ENCODE data around the gene EPB41L4A.

The EPB41L4A gene

DNA sequence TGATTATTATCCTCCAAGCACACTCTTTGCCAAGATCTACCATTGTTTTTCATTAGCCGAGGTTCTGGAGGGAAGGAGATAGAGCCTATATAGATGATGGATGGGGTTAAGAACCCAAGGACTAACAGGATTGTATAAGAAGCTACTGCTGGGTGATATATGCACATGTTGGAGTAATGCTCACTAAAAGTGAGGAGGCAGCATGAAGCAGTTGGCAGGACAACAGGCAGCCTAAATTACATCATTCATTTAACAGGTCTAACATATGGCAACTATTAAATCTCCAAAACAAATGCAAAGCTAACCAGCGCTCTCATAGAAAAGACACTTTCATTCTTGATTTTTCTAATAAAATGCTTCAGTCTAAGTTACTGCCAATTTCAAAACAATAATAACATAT is 293.2 kb downstream of the EPB41L4A start:
- H3K36me3 Mint-ChIP-seq: no peaks in the 10 kb centered on the region
- DNase-seq (no peak), ATAC-seq (replicated peaks) (no peak)
- H3K27ac Mint-ChIP-seq: no peak overlapping the region
- H3K27me3 Mint-ChIP-seq: peaks cover 5 to 6% of the 10 kb centered on the region in 2 donors
- H3K4me1 Mint-ChIP-seq: peaks cover 0 to 4% of the 10 kb centered on the region in 2 donors
- H3K4me3 Mint-ChIP-seq: no peak overlapping the region
- peaks cover 0 to 2% of the 10 kb centered on the region in 2 donors for H3K9me3 Mint-ChIP-seq

DNA sequence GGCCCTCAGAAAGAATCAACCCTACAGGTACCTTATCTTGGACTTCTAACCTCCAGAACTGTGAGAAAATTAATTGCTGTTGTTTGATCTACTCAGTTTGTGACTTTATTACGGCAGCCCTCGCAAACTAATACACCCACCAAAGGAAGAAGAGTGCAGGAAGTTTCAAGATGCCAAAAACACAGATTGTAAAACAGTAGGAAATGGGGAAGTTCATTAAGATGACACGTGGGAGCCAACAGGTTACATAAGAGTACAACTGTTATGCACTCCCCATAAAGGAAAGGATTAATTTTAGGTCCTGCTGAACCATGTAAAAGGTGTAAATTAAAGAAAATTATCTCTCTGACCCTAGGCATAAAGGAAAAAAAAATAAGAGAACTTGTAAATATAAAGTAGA is 294.3 kb downstream of the EPB41L4A start:
- Mint-ChIP-seq H3K36me3 (no peaks in the 10 kb centered on the region), H3K27ac (no peak overlapping the region), H3K9me3 (peaks cover 0 to 9% of the 10 kb centered on the region in 2 donors), H3K4me3 (no peak overlapping the region), H3K27me3 (peaks cover 5 to 6% of the 10 kb centered on the region in 2 donors), H3K4me1 (peaks cover 3 to 11% of the 10 kb centered on the region in 2 donors)
- ATAC-seq (replicated peaks) (no peak), DNase-seq (no peak)

DNA sequence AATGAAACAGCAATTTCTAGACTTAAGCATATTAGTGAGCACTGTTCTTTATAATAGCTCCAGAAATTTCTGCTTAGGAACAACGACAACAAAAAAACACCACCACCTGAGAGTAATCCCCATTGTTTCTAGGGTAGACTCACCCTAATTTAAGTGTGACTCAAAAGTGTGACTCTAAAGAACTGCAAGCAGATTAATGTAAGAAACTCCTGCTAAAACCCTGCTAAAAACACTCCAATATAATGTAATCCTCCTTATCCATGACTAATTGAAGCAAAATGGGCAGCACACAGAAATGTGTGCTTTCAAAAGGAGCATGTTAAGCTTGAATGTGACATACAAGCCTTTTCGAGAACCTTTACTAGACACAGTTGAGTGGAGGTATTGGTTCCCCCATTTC is 296.0 kb downstream of the EPB41L4A start:
- Mint-ChIP-seq H3K4me3 (no peak overlapping the region), H3K36me3 (no peaks in the 10 kb centered on the region), H3K27ac (no peak overlapping the region), H3K9me3 (peaks cover 0 to 9% of the 10 kb centered on the region in 2 donors), H3K27me3 (peaks cover 6 to 9% of the 10 kb centered on the region in 2 donors), H3K4me1 (peaks cover 8 to 21% of the 10 kb centered on the region in 2 donors)
- DNase-seq: no peak
- ATAC-seq (replicated peaks): no peak

DNA sequence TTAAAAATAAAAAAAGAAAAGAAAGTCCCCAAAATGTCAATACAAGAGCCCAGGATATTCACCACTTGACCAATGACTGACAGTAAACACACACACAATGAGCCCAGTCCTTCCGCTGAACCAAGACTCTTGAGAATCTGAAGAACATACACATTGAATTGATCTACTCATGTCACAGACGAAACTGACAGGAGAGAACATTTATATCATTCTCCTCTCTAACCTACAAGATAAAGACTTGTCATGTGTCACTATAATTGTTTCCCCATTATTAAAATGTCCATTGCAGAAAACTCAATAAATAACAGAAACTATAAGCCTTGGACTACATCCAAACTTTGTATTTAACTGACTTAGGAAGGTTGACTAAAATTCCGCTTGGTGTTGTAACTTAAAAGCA is 296.7 kb downstream of the EPB41L4A start:
- DNase-seq (no peak), ATAC-seq (replicated peaks) (no peak)
- H3K4me3 Mint-ChIP-seq: no peak overlapping the region
- no peaks in the 10 kb centered on the region for H3K36me3 Mint-ChIP-seq
- peaks cover 0 to 9% of the 10 kb centered on the region in 2 donors for H3K9me3 Mint-ChIP-seq
- peaks cover 6 to 9% of the 10 kb centered on the region in 2 donors for H3K27me3 Mint-ChIP-seq
- no peak overlapping the region for H3K27ac Mint-ChIP-seq
- peaks cover 8 to 21% of the 10 kb centered on the region in 2 donors for H3K4me1 Mint-ChIP-seq

DNA sequence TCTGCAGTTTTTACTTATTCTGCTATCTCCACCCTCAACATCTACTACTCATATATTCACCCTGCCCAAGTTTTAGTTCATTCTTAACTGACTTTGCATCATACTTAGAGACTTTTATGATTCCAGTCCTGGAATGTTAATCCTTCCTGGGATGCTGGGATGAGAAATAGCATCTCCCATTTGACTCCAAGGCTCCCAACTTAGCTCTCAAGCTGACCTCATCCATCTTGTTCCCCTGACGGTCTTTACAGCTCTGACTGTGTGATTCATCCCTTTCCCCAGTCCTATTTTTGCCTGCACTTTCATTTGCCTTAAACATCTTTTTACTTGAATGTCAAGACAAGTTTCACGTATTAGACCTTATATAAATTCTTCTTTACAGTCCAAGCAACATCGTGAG is 297.8 kb downstream of the EPB41L4A start:
- H3K27ac Mint-ChIP-seq: no peak overlapping the region
- no peak for ATAC-seq (replicated peaks)

DNA sequence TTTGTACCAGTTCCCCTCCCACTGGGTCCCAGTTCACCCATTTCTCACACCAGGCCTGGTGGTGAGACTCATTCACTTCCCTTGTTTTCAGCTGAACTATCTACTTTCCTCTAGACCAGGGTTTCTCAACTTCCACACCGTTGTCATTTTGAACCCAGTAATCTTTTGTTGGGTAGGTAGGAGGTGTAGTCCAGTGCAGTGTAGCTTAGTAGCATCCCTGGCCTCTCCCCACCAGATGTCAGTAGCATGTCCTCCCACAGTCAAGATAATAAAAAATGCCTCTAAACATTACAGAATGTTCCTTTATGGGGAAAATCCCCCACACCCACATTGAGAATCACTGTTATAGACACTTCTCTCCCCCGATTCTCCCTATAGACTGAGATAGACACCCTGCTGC is 299.1 kb downstream of the EPB41L4A start:
- H3K27me3 Mint-ChIP-seq: peaks cover 6 to 9% of the 10 kb centered on the region in 2 donors
- H3K36me3 Mint-ChIP-seq: no peaks in the 10 kb centered on the region
- peaks cover 0 to 9% of the 10 kb centered on the region in 2 donors for H3K9me3 Mint-ChIP-seq
- peaks cover 8 to 21% of the 10 kb centered on the region in 2 donors for H3K4me1 Mint-ChIP-seq
- ATAC-seq (replicated peaks) (peak; percentile 64 to 76), DNase-seq (no peak)
- H3K4me3 Mint-ChIP-seq: no peak overlapping the region
- H3K27ac Mint-ChIP-seq: no peak overlapping the region

More for the DNA sequence above, 297.8 kb downstream of the EPB41L4A start:
- no peak overlapping the region for H3K4me3 Mint-ChIP-seq
- no peak for DNase-seq
- peaks cover 6 to 9% of the 10 kb centered on the region in 2 donors for H3K27me3 Mint-ChIP-seq
- H3K9me3 Mint-ChIP-seq: peaks cover 0 to 9% of the 10 kb centered on the region in 2 donors
- H3K4me1 Mint-ChIP-seq: peaks cover 8 to 21% of the 10 kb centered on the region in 2 donors
- H3K36me3 Mint-ChIP-seq: no peaks in the 10 kb centered on the region

DNA sequence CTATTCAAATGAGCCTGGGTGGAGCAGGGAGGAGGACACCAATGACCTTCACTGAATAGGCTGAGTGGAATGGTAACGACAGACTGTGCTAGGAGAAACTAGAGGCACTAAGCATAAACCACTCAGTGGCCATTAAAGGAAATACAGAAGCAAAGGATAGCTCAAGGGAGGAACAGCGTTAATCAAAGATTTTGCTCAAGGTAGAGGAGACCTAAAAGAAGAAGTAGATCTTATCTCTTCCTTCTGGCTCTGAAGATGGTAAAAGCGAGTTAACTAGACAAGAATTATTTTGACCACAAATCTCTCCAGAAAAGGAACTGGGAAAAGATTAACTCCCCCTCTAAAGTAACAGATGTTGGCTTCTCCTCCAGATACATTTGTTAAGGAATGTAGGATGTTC is 299.6 kb downstream of the EPB41L4A start:
- Mint-ChIP-seq H3K27ac (no peak overlapping the region), H3K27me3 (peaks cover 6 to 9% of the 10 kb centered on the region in 2 donors), H3K4me1 (peaks cover 8 to 21% of the 10 kb centered on the region in 2 donors), H3K9me3 (peaks cover 0 to 9% of the 10 kb centered on the region in 2 donors), H3K36me3 (no peaks in the 10 kb centered on the region), H3K4me3 (no peak overlapping the region)
- ATAC-seq (replicated peaks): peak; percentile 66 to 75
- DNase-seq: no peak

DNA sequence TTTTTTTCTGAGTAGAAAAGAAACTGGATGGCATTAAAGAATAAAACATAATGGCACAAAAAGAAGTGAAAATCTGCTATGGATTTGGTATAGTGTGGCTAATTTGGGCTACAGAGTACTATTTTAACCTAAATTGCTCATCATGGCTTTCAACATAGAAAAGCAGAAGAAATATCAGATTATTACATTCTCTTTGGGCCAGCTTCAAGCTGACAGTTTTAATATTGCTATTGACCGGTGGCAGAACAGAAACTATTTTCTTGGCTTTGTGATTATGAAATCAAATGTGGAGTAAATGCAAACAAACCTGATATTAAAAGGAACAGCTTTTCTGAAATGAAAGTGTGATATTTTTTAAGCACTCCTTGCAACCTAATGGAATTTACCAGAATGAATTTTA is 301.5 kb downstream of the EPB41L4A start:
- H3K27me3 Mint-ChIP-seq: peaks cover 6 to 9% of the 10 kb centered on the region in 2 donors
- no peak overlapping the region for H3K4me3 Mint-ChIP-seq
- no peak overlapping the region for H3K27ac Mint-ChIP-seq
- H3K36me3 Mint-ChIP-seq: no peaks in the 10 kb centered on the region
- H3K9me3 Mint-ChIP-seq: peaks cover 0 to 9% of the 10 kb centered on the region in 2 donors
- ATAC-seq (replicated peaks) (no peak), DNase-seq (no peak)
- H3K4me1 Mint-ChIP-seq: peaks cover 8 to 17% of the 10 kb centered on the region in 2 donors

DNA sequence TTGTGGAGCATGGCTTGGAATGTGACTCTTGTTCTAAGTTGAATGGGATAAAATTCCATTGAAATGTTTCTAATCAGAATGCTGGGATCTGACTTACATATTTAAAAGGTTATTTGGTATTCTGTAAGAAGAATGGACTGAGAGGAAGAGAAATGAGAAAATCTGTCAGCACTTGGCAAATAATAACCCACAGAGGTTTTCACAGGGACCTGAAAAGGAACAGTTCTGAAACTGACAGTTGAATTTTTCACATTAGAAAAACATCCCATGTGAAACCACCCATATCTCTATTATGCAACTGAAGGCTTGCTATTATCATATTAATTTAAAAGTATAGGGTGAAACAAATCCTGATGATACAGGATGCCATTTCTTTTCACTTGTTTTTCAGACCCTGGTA is 302.7 kb downstream of the EPB41L4A start:
- DNase-seq: no peak
- Mint-ChIP-seq H3K9me3 (peaks cover 0 to 9% of the 10 kb centered on the region in 2 donors), H3K4me3 (no peak overlapping the region), H3K4me1 (peaks cover 8 to 17% of the 10 kb centered on the region in 2 donors), H3K36me3 (no peaks in the 10 kb centered on the region), H3K27ac (no peak overlapping the region), H3K27me3 (peaks cover 3 to 8% of the 10 kb centered on the region in 2 donors)
- ATAC-seq (replicated peaks): no peak

DNA sequence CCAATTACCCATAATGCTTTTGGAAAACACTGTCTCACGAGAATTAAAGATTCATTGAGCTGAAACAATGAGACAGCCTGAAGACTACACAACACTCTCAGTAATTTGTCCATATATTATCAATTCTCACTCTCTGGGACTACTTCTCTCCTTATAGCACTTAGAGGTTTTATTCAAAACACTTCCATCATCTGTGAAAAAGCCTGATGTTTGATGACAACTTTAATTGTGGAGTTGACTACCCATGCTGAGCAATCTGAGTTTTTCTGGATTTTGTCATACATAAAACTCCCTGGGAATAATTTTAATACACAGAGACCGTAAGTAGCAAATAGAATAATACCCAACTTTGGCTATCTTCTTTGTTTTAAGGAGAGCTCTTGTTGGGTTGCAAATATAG is 305.5 kb downstream of the EPB41L4A start:
- no peaks in the 10 kb centered on the region for H3K36me3 Mint-ChIP-seq
- H3K4me1 Mint-ChIP-seq: no peaks in the 10 kb centered on the region
- ATAC-seq (replicated peaks) (no peak), DNase-seq (no peak)
- no peak overlapping the region for H3K4me3 Mint-ChIP-seq
- no peak overlapping the region for H3K27ac Mint-ChIP-seq
- H3K27me3 Mint-ChIP-seq: peaks cover 0 to 5% of the 10 kb centered on the region in 2 donors
- no peaks in the 10 kb centered on the region for H3K9me3 Mint-ChIP-seq
